ENCODE measurements around the gene BAK1. TPM values are rescaled to one million over a fixed set of nuclear protein-coding genes. Genes with fewer than 3 reads are reported as not detected.

BAK1 gene
- total and polyA plus RNA-seq, 9 donors: 9.0 to 20.5 (median 19.0) TPM

DNA sequence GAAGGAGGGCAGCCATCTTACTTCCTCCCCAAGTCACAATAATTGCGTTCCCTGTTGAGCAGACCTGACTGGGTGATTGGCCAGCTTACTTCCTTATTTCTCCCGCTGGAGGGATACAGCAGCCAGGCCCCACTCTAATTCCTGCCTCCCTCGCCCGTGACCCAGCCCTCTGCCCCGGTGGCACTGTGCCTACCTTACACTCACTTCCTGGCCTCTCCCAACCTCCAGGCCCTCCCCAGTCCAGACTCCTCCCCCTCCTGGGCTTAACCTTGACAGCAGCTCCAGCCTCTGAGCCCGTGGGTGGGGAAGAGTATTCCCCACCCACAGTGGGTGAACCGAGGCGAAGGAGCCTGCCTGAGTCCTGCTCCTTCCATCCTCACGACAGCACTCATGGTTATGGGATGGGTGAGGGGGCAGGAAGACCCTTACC lies 3.0 kb downstream of the BAK1 start:
- Histone ChIP-seq H3K4me1 (ENCODE audit: control insufficient read depth, insufficient read depth, low read length) (peaks cover 21% of the 10 kb centered on the region), H3K27ac (ENCODE audit: low read length) (peak overlapping the region; percentile 47), H3K36me3 (ENCODE audit: control insufficient read depth, insufficient read depth, low read length) (peaks cover 47% of the 10 kb centered on the region), H3K27me3 (ENCODE audit: control insufficient read depth, insufficient read depth, low read length) (no peaks in the 10 kb centered on the region), H3K4me3 (ENCODE audit: low read length) (no peak overlapping the region), H3K9me3 (replicated peaks; ENCODE audit: control insufficient read depth, low read depth, low read length) (no peaks in the 10 kb centered on the region)
- no peak for DNase-seq
- 89% methylated on average over 3 of the region's 9 CpGs for WGBS (ENCODE audit: insufficient coverage)

DNA sequence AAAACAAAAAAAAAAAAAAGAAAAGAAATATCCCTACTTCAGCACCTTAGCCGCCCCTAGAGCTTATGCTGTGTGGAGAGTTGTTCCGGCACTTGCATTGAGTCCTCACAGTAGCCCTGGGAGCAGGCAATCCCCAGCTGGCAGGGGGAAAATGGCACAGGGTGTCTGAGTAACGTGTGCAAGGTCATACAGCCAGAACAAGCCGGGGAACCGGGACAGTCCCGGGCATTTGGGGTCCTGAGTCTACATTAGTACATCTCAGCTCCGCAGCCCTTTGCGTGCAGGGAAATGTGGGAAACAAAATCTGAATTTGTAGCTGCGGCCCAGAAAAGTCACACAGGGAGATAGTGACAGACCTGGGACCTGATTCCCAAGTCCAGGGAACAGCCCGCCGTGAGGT lies 3.4 kb downstream of the BAK1 start:
- no peak for DNase-seq

DNA sequence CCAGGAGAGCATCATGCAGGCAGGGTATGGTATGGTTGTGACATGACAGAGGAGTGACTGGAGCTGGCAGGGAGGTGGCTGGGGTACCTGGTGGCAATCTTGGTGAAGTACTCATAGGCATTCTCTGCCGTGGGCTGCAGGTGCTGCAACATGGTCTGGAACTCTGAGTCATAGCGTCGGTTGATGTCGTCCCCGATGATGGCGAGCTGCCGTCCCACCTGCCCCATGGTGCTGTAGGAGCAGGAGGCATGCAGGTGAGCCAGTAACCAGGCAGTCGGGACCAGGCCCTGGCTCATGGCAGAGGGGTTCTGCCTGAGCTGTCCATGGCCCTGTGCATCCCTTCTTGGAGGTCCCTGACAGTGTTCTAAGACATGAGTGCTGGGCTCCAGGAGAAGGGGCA lies 4.9 kb downstream of the BAK1 start:
- Histone ChIP-seq H3K27me3 (ENCODE audit: control insufficient read depth, insufficient read depth, low read length) (no peaks in the 10 kb centered on the region), H3K27ac (ENCODE audit: low read length) (no peak overlapping the region), H3K4me3 (ENCODE audit: low read length) (no peak overlapping the region), H3K36me3 (ENCODE audit: control insufficient read depth, insufficient read depth, low read length) (peaks cover 48% of the 10 kb centered on the region), H3K9me3 (replicated peaks; ENCODE audit: control insufficient read depth, low read depth, low read length) (no peaks in the 10 kb centered on the region), H3K4me1 (ENCODE audit: control insufficient read depth, insufficient read depth, low read length) (peaks cover 26% of the 10 kb centered on the region)
- DNase-seq: no peak
- 91% methylated on average over 8 of the region's 8 CpGs for WGBS (ENCODE audit: insufficient coverage)

More for the DNA sequence above, 3.4 kb downstream of the BAK1 start:
- Histone ChIP-seq H3K27me3 (ENCODE audit: control insufficient read depth, insufficient read depth, low read length) (no peaks in the 10 kb centered on the region), H3K27ac (ENCODE audit: low read length) (no peak overlapping the region), H3K9me3 (replicated peaks; ENCODE audit: control insufficient read depth, low read depth, low read length) (no peaks in the 10 kb centered on the region), H3K36me3 (ENCODE audit: control insufficient read depth, insufficient read depth, low read length) (peaks cover 48% of the 10 kb centered on the region), H3K4me3 (ENCODE audit: low read length) (no peak overlapping the region), H3K4me1 (ENCODE audit: control insufficient read depth, insufficient read depth, low read length) (peaks cover 26% of the 10 kb centered on the region)
- whole genome bisulfite sequencing (ENCODE audit: insufficient coverage): 91% methylated on average over 7 of the region's 11 CpGs

DNA sequence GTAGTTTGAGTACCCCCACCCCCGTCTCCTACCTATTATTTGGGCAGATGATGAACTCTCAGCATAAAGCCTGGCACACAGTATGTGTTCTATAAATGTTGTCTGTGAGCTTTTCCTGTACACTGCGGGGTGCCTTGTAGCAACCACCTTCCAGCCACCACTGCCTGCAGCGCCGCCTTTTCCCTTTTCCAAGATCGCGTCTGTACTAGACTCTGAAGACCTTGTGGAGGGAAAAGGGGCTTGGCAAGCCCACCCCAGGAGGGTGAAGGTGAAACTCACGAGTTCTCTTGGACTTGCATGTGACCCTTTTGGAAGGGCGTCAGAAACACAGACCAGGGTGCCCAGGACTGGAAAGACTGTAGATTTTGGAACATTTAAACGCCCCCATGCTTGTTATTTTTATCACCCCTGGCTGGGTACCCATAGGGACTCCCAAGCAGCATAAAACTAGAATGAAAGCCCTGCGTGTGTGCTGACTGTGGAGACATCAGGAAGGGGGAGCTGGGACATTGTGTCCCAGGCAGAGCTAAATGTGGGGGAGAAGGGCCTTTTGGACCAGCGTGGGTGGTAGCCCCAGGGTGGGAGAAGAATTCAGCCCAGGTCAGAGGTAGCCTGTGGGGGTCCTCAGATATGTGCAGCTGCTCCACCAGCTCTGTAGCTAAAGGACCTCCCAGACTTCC lies 8.3 kb downstream of the BAK1 start:
- H3K4me1 ChIP-seq (ENCODE audit: control insufficient read depth, insufficient read depth, low read length): peaks cover 10% of the 10 kb centered on the region
- H3K9me3 ChIP-seq (replicated peaks; ENCODE audit: control insufficient read depth, low read depth, low read length): no peaks in the 10 kb centered on the region
- peak overlapping the region; percentile 50 for H3K4me3 ChIP-seq (ENCODE audit: low read length)
- peak overlapping the region; percentile 92 for H3K27ac ChIP-seq (ENCODE audit: low read length)
- DNase-seq: no peak
- peaks cover 33% of the 10 kb centered on the region for H3K36me3 ChIP-seq (ENCODE audit: control insufficient read depth, insufficient read depth, low read length)
- 52% methylated on average over 3 of the region's 11 CpGs for WGBS (ENCODE audit: insufficient coverage)
- H3K27me3 ChIP-seq (ENCODE audit: control insufficient read depth, insufficient read depth, low read length): no peaks in the 10 kb centered on the region

DNA sequence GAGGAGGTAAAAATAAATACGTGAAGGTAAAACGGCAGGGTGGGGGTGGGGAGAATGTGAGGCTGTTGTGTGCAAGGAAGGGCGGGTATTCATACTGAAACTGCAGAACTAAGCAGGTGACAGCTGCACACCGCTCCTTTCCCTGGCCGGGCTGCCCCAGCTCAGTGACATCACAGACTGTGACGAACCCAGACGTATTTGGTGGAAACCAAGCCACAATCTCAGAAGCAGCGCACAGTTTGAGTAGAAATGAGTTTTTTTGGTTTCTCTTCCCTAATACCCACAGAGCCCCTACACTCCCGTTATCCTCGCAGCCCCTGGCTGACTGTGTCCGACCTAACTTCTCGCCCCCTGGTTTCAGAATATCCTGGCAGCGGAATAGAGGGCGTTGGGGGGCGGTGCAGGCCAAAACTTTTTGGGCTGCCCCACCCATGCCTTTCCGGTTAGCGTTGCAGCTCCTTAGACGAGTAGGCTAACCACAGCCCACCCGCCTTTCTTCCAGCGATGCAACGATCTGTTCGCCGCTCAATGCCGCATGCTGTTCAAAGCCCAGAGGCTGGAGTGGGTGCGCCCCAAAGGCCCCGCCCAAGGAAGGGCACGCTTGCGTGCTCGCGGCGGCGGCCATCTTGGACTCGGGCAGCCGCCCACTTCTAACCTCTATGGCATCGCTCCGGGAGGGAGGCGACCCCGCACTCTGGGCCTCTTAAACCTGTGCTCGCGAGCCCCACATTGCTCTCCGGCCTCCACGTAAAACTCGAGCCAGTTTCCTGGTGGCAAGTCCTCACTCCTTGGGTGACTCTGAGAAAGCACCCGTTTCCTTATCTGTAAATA lies 9.1 kb downstream of the BAK1 start:
- H3K36me3 ChIP-seq (ENCODE audit: control insufficient read depth, insufficient read depth, low read length): peaks cover 30% of the 10 kb centered on the region
- H3K4me1 ChIP-seq (ENCODE audit: control insufficient read depth, insufficient read depth, low read length): peaks cover 10% of the 10 kb centered on the region
- H3K27ac ChIP-seq (ENCODE audit: low read length): peak overlapping the region; percentile 92
- DNase-seq: peak; percentile 92
- under 1% methylated on average over 35 of the region's 44 CpGs for WGBS (ENCODE audit: insufficient coverage)
- no peaks in the 10 kb centered on the region for H3K9me3 ChIP-seq (replicated peaks; ENCODE audit: control insufficient read depth, low read depth, low read length)
- peak overlapping the region; percentile 50 for H3K4me3 ChIP-seq (ENCODE audit: low read length)
- H3K27me3 ChIP-seq (ENCODE audit: control insufficient read depth, insufficient read depth, low read length): no peaks in the 10 kb centered on the region

DNA sequence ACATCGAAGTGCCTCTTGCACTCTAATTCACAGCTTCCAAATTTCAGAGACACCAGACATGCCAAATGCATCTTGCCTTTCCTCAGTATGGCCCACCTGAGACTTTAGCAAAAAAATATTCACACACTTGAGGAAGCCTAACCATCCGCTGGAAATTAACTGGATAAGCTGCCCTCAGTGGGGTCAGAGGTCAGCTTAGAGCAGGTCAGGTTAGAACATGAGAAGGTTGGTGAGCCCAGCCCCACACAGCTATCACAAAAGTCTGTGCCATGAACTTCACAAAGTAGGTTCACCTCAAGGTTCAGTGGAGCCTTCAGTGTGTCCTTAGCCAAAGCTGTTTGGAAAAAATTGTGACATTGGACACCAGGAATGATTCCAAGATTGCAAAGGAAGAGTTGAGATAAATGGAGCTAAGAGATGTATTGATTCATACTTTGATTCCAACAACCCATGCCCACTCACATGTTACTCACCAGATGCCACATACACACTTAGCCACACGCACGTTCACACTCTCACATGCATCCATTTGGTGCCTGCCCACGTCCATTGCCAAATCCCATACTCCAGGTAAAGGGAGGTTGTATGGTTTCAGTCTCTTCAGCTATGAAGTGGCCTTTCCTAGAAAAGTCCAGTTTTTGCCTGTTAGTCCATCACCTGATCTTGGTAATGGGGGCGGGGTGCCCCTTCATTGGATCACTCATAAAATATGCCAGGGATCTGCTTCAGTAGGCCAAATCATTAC lies 11.1 kb downstream of the BAK1 start:
- 100% methylated on average over 1 of the region's 6 CpGs for WGBS (ENCODE audit: insufficient coverage)
- no peaks in the 10 kb centered on the region for H3K27me3 ChIP-seq (ENCODE audit: control insufficient read depth, insufficient read depth, low read length)
- H3K4me1 ChIP-seq (ENCODE audit: control insufficient read depth, insufficient read depth, low read length): peaks cover 10% of the 10 kb centered on the region
- no peaks in the 10 kb centered on the region for H3K9me3 ChIP-seq (replicated peaks; ENCODE audit: control insufficient read depth, low read depth, low read length)
- H3K36me3 ChIP-seq (ENCODE audit: control insufficient read depth, insufficient read depth, low read length): peaks cover 11% of the 10 kb centered on the region
- no peak overlapping the region for H3K4me3 ChIP-seq (ENCODE audit: low read length)
- H3K27ac ChIP-seq (ENCODE audit: low read length): no peak overlapping the region
- no peak for DNase-seq

DNA sequence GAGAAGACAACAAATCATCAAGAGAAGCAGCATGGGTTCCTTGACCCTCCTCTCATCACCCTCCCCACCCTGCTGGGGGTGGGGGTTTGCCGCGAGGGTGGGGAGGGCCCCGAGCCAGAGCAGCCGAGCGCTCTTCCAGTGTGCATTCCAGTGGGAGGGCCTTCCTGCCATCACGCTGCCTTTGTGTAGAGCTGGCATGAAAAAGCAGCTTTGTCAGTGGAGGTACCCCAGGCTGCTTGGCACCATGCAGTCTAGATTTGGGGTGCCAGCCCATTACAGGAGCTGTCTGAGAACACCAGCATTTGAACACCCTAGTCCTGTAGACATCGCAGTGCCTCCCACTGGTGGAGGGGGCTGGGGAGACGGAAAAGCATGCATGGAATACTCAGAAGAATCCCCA lies 12.2 kb downstream of the BAK1 start:
- no peaks in the 10 kb centered on the region for H3K27me3 ChIP-seq (ENCODE audit: control insufficient read depth, insufficient read depth, low read length)
- DNase-seq: no peak
- no peak overlapping the region for H3K4me3 ChIP-seq (ENCODE audit: low read length)
- H3K27ac ChIP-seq (ENCODE audit: low read length): no peak overlapping the region
- H3K4me1 ChIP-seq (ENCODE audit: control insufficient read depth, insufficient read depth, low read length): peaks cover 10% of the 10 kb centered on the region
- no peaks in the 10 kb centered on the region for H3K9me3 ChIP-seq (replicated peaks; ENCODE audit: control insufficient read depth, low read depth, low read length)
- WGBS (ENCODE audit: insufficient coverage): 48% methylated on average over 5 of the region's 8 CpGs
- peaks cover 4% of the 10 kb centered on the region for H3K36me3 ChIP-seq (ENCODE audit: control insufficient read depth, insufficient read depth, low read length)

DNA sequence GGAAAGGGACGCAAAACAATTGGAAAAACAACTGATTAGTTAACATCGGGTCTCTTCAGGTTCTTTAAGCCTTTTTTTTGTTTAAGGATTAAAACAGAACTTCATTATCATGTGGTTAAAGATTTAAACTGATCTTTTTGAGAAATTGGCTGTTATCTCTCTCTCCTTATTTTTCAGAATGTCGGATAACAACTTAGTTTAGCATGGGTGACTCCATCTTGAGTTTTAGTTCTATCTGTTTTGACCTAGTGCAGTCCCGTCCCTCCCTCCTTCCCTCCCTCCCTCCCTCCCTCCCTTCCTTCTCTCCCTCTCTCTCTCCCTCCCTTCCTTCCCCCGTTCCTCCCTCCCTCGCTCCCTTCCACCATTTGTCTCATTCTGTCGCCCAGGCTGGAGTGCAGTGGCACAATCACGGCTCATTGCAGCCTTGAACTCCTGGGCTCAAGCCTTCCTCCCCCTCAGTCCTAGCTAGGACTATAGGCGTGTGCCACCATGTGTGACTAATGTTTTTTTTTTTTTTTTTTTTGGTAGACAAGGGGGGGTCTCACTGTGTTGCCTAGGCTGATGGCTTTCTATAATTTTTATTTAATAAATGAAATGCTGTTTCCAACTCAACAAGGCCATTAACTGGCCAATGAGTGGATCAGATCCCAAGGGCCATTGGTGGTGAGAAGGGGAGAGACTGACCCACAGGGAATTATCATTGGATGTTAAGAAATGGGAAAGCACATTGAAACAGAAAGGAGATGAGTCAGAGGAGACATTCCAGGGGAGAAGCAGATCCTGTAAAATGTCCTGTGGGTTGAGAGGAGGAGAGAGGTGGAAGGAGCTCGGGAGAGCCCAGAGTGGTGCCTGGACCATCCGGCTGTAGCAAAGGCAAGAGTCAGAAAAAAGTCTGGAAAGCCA lies 13.6 kb downstream of the BAK1 start:
- DNase-seq: no peak
- H3K27me3 ChIP-seq (ENCODE audit: control insufficient read depth, insufficient read depth, low read length): no peaks in the 10 kb centered on the region
- WGBS (ENCODE audit: insufficient coverage): 100% methylated on average over 1 of the region's 11 CpGs
- H3K27ac ChIP-seq (ENCODE audit: low read length): no peak overlapping the region
- H3K36me3 ChIP-seq (ENCODE audit: control insufficient read depth, insufficient read depth, low read length): no peaks in the 10 kb centered on the region
- no peak overlapping the region for H3K4me3 ChIP-seq (ENCODE audit: low read length)
- no peaks in the 10 kb centered on the region for H3K9me3 ChIP-seq (replicated peaks; ENCODE audit: control insufficient read depth, low read depth, low read length)
- H3K4me1 ChIP-seq (ENCODE audit: control insufficient read depth, insufficient read depth, low read length): peaks cover 2% of the 10 kb centered on the region

DNA sequence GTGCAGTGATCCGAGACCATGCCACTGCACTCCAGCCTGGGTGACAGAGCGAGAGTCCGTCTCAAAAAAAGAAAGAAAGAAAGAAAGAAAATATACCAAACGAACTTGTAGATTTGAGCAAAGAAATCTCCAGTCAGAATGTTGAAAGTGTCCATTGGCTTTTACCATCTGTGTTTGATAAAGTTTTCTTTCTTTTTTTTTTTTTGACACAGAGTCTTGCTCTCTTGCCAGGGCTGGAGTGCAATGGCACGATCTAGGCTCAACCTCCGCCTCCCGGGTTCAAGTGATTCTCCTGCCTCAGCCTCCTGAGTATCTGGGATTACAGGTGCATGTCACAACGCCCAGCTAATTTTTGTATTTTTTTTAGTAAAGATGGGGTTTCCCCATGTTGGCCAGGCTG lies 21.3 kb downstream of the BAK1 start:
- H3K4me3 ChIP-seq (ENCODE audit: low read length): no peak overlapping the region
- no peaks in the 10 kb centered on the region for H3K27me3 ChIP-seq (ENCODE audit: control insufficient read depth, insufficient read depth, low read length)
- no peak overlapping the region for H3K27ac ChIP-seq (ENCODE audit: low read length)
- no peaks in the 10 kb centered on the region for H3K4me1 ChIP-seq (ENCODE audit: control insufficient read depth, insufficient read depth, low read length)
- no peaks in the 10 kb centered on the region for H3K36me3 ChIP-seq (ENCODE audit: control insufficient read depth, insufficient read depth, low read length)
- DNase-seq: no peak
- H3K9me3 ChIP-seq (replicated peaks; ENCODE audit: control insufficient read depth, low read depth, low read length): no peaks in the 10 kb centered on the region
- WGBS (ENCODE audit: insufficient coverage): 87% methylated on average over 7 of the region's 8 CpGs
